Right atrium auricular region (tissue), 2 donors: Measurements from ENCODE around the gene ZNF516. TPM values are rescaled to one million over a fixed set of nuclear protein-coding genes. Genes with fewer than 3 reads are reported as not detected.

Source experiments
- DNase-seq: peaks from one replicate; pipeline ENCODE4 v3.0.0-alpha.2; 2019; ENCODE audit warnings: low spot score
- H3K27ac ChIP-seq, 2 donors: fragments of 200-600 bp; sonication (generic); 1 replicate in 1 of 2; 2 replicates in 1 of 2; pipeline ENCODE4 v1.5.1; 2016 to 2019
- H3K27me3 ChIP-seq, 2 donors: fragments of 200-600 bp; sonication (generic); one replicate each; pipeline versions ENCODE4 v1.5.1 to v1.6.0; 2017 to 2019
- H3K36me3 ChIP-seq: fragments of 200-600 bp; sonication (generic); one replicate; pipeline ENCODE4 v1.5.1; 2016
- H3K4me1 ChIP-seq, 2 donors: fragments of 200-600 bp; sonication (generic); one replicate each; pipeline versions ENCODE4 v1.5.1 to v1.6.0; 2017 to 2019
- H3K4me3 ChIP-seq, 2 donors: fragments of 200-600 bp; sonication (generic); 1 replicate in 1 of 2; 2 replicates in 1 of 2; pipeline ENCODE4 v1.5.1; 2017 to 2019; ENCODE audit warnings: mild to moderate bottlenecking in 1 of 2, moderate library complexity in 1 of 2
- H3K9me3 ChIP-seq, 2 donors: fragments of 200-600 bp; sonication (generic); one replicate each; pipeline ENCODE4 v1.5.1; 2019
- CTCF ChIP-seq, 2 donors: fragments of 200-600 bp; sonication (generic); IDR thresholded peaks; one replicate each; pipeline ENCODE4 v1.5.1; 2019; ENCODE audit warnings: antibody characterized with exemption in 2 of 2
- total RNA-seq, 2 donors: library from RNA; depleted of rRNA; stranded (reverse); fragments of >200 nt; gene quantifications; one replicate each; pipeline ENCODE4 v1.1.0, GENCODE V29; 2016

The ZNF516 gene
- total RNA-seq, 2 donors from 2014 or later, result 11.0 to 14.0 TPM

GRCh38 chr18:76468345-76469304 is 26.4 kb downstream of the ZNF516 start:
- TF ChIP-seq CTCF (IDR thresholded peaks at IDR 0.05), result no peak
- no peaks in the 10 kb centered on the region for H3K27me3 ChIP-seq
- DNase-seq, result peak; percentile 56
- H3K27ac ChIP-seq, result no peak overlapping the region
- H3K9me3 ChIP-seq, result no peaks in the 10 kb centered on the region
- H3K4me3 ChIP-seq, result no peak overlapping the region
- no peaks in the 10 kb centered on the region for H3K36me3 ChIP-seq
- peaks cover 0 to 23% of the 10 kb centered on the region in 2 donors for H3K4me1 ChIP-seq

- Histone ChIP-seq H3K36me3 (no peaks in the 10 kb centered on the region), H3K4me1 (peaks cover 0 to 23% of the 10 kb centered on the region in 2 donors), H3K9me3 (no peaks in the 10 kb centered on the region), H3K4me3 (no peak overlapping the region), H3K27me3 (no peaks in the 10 kb centered on the region), H3K27ac (no peak overlapping the region)
- no peak for TF ChIP-seq CTCF (IDR thresholded peaks at IDR 0.05)
- DNase-seq, result peak; percentile 60
These were observed 27.5 kb downstream of the ZNF516 start for GRCh38 chr18:76467371-76468190.

- Histone ChIP-seq H3K27ac (no peak overlapping the region), H3K9me3 (no peaks in the 10 kb centered on the region), H3K4me1 (peaks cover 0 to 23% of the 10 kb centered on the region in 2 donors), H3K36me3 (no peaks in the 10 kb centered on the region), H3K27me3 (no peaks in the 10 kb centered on the region), H3K4me3 (no peak overlapping the region)
- DNase-seq, result peak; percentile 55
- TF ChIP-seq CTCF (IDR thresholded peaks at IDR 0.05), result no peak
These were observed 28.5 kb downstream of the ZNF516 start for GRCh38 chr18:76466410-76466991.

DNA sequence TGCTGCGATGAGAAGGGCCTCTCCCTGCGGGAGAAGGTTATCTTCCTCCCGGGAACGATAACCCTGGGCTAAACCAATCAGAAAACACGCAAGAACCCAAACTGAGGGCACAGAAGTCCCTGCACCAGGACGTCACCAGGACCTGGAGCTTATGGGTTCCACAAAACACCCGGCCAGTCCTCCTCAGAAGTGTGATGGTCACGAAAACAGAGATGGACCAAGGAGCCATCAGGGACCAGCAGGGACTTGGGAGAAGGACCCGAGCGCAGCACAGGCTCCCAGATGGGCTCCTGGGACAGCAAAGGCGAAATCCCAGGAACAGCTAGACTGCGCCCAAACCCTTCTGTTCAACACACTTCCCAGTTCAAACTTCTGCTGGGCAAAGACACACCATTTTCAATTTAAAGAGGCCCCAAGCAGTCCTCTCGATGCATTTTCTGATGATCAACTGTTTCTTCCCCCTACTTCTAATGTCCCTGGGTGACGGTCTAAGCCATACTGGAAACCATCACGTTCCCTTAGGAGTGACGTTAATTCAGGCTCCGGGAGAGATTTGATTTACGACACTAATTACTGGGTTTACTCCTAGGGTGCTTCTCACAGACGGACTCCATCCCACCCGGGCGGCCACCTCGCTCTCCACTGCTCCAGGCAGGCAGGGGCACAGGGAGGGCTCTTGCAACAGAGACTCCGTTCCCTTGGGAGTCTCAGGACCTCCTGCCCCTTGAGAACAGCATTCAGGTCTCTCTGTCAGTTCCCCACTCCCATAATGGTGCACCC is 29.2 kb downstream of the ZNF516 start:
- no peak for TF ChIP-seq CTCF (IDR thresholded peaks at IDR 0.05)
- no peak overlapping the region for H3K27ac ChIP-seq
- no peaks in the 10 kb centered on the region for H3K27me3 ChIP-seq
- no peaks in the 10 kb centered on the region for H3K9me3 ChIP-seq
- no peaks in the 10 kb centered on the region for H3K36me3 ChIP-seq
- no peak overlapping the region for H3K4me3 ChIP-seq
- peaks cover 0 to 23% of the 10 kb centered on the region in 2 donors for H3K4me1 ChIP-seq
- peak; percentile 52 for DNase-seq
